Spleen (tissue), 7 donors: ENCODE results near the gene PEX1.

Source experiments
- CTCF ChIP-seq, 11 experiments: fragments of 200-600 bp in 7 of 11; fragments of 450-650 bp in 4 of 11; sonication (generic) in 4 of 11; IDR thresholded peaks in 8 of 11; conservative IDR thresholded peaks in 3 of 11; 1 replicate in 7 of 11; 2 replicates in 4 of 11; pipeline versions ENCODE4 v1.4.0 to v1.8.0; 2016 to 2021; ENCODE audit warnings: antibody characterized with exemption in 11 of 11, inconsistent platforms in 4 of 11, mild to moderate bottlenecking in 1 of 11
- POLR2A ChIP-seq, 3 donors: fragments of 450-650 bp; IDR thresholded peaks; one replicate each; pipeline ENCODE4 v1.5.1; 2017; ENCODE audit warnings: antibody characterized with exemption in 3 of 3, mild to moderate bottlenecking in 1 of 3
- donor health status: DM: no; HTN: no; CAD: no; lungs with moderate emphysema.
- donor health status: DM: no; HTN: no; CAD: no.
- donor health status: DM: no; HTN: no; CAD: no.

DNA sequence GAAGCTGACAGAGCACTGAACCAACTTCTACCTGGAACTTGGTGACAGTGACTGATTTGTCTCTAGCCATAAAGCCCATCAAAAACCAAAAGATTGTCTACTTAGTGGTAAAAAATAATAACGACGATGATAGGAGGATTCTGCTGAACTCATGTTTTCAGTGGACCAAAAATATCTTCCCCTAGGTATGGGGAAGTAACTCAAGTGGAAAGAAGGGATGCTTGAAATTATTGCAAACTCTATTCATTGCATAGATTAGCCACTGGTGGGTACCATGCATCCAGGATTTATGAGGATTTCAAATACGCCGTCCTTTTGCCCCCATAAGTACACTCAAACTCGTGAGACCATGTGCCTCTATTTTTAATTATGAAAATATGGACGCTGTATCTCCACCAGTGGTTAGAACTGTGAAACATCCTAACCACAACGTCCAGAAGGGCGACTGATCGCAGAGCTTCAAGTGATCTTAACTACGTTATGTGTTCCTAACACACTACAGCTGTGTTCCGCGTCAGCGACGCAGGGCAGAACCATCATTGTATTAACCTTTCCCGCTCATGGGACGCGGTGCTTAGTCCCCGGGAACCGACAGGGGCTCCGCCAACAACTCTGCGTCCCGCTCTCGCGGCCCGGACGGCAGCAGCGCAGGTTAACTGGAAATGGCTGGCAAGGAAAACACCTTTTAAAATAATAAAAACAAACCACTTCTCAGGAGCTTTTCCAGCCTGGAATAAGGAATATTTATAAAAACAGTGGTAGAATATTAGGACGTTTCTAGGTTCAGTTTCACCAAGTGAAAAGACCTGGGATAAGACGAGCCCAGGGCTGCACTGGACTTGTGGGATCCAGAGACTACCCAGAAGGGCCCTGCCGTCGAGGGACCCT is 776 bp downstream of the PEX1 start:
- TF ChIP-seq CTCF (IDR thresholded peaks at IDR 0.05 in 8 of 11, conservative IDR thresholded peaks at IDR 0.05 in 3 of 11) (peak in 1 of 11 experiments; percentile 13), POLR2A (IDR thresholded peaks at IDR 0.05) (no peak)
